ENCODE results near the gene NPDC1.

The NPDC1 gene

DNA sequence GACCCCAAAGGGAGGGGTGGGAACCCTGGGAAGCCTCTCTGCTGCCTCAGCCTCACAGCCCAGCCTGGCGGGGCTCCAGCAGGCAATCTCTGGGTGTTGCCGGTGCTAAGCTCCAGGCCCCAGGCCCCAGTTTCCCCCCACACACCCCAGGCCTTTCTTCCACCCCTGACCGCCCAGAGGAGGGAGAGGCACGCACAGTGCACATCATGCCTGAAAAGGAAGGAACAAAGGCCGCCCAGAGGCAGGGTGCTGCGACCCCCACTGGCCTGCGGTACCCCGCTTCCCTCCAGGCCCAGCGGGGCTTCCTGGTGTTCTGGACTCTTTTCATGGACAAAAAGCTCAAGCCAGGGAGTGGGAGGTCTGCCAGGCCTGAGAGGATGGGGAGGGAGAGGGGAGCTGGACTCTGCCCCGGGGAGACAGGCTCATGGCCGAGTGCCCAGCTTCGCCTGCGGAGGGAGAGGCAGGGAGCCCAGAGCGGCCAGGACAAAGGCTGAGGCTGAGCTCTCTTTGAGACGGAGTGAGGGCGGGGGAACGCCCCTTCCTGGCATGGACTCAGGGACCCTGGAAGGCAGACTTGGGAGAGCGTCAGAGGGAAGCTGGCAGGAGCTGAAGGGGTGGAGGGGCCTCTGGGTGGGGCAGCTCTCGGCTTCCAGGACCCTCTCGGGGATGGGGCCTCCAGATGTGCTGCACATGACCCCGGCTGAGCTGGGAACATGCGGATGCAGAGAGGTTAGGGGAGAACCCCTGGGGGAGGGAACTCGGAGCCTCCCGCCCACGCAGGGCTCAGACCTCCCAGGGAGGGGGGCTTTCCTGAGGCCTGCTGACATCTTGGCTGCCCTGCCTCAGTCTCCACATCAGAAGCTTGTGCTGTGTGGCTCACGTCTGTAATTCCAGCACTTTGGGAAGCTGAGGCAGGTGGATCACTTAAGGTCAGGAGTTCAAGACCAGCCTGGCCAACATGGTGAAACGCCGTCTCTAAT is 9.7 kb upstream of the NPDC1 start:
- peak; percentile 67 for DNase-seq (ENCODE audit: low spot score)

DNA sequence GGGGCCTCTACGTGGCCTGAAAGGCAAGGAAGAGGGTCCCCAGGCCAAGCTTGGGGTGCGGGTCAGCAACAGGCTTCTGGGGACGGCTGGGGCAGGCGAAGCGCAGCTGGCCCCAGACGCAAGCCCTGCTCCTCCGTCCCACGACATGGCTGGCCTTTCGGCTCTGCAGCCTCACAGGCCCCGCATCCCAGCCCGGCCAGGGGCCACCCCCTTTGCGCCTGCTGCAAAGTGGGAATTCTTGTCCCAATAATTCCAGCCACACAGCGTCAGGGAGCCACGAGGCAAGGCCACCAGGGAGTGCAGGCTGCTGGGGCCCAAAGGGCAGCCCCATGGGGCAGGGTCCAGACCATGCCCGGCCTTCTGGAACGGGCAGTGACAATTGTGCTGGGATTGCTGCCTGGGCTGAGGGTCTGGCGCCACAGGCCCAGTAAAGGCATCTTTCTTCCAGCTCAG is 9.0 kb upstream of the NPDC1 start:
- no peak for DNase-seq (ENCODE audit: low spot score)

DNA sequence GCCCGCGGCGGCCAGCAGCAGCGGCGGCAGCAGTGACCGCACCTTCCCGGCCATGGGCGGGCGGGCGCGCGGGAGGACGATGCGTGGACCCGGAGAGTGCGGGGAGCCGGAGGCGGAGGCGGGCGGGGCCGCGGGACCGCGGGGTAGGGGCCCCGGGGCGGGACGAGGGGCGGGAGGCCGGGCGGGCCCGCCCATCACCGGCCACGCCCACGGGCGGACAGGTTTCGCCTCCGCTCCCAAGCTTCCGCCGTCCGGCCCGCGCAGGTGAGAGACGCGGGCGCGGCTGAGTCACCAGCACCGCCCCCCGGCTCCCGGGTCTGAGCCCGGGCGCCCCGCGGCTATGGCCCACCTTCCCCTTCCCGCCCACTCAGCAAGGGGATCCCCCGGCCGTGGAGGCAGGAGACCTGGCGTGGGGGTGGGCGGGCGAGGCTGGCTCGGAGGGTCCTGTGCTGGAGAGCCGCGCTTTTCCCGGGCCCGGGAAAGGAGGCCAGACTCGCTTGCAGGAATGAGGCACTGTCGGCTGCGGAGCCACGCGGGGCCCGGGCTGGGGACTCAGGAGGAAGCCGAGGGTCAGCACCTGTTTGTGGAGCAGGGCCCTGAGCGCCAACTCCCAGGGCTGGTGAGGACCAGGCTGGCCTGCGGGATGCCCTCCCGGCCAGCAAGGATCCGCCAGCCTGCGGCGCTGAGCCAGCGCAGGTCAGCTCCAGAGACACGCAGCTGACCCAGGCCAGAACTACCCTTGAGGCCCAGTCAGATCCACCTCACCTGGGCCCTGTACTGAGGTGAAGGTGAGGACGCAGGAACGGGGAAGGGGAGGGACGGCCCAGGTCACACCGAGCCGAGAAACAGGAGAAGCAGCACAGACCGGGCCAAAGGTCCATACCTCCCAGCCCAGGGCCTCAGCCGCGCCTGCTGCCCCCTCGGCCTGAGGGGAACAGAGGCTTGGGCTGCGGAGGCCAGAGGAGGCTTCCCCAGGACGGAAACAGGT is 8.3 kb upstream of the NPDC1 start, which contains the start of gene ENTPD2:
Gene ENTPD2, minus strand, starts transcription at position 118 of the 988 bp plus-strand sequence. Its CDS starts 64 bp downstream, at position 54.
- no peak for DNase-seq (ENCODE audit: low spot score)

DNA sequence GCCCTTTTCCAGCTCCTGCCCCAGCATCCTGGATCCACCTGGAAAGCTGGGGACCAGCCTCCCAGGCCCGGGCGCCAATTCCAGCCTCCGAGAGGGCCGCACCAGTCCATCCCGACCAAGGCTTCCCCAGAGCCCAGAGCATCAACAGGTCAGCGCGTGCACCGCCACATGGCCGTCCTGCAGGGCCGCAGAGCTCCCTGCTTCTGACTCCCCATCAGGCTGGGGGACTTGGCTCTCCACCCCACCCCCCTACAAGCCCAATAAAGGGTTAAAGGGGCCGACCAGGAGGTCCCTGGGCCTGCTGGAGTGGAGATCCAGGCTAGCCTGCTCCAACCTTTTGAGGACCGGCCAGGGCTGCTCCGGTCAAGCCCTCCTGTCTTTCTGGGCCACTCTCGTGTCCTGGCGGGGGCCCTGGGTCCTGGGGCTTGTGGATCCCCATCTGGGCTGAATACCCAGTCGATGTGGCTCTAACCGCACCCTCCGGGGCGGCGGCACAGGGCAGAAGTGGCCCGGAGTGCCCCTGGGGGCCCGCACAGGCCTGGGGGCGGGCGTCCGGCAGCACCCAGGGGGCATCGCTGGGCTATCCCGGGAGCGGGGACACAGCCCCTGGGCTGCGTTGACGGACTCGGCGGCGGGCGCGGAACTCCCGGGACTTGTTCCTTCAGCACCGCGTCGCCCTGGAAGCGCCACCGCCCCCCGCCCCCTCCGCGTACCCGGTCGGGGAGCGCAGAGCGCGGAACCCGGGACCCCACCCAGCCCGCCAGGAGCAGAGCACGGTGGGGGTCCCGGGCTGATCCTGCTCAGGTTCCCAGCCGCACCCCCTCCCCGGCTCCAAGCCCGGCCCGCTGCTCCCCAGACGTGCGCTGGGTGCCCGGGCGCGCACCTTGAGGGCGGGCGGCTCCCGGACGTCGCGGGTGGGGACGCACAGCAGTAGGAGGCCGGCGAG is 7.3 kb upstream of the NPDC1 start:
- no peak for DNase-seq (ENCODE audit: low spot score)

DNA sequence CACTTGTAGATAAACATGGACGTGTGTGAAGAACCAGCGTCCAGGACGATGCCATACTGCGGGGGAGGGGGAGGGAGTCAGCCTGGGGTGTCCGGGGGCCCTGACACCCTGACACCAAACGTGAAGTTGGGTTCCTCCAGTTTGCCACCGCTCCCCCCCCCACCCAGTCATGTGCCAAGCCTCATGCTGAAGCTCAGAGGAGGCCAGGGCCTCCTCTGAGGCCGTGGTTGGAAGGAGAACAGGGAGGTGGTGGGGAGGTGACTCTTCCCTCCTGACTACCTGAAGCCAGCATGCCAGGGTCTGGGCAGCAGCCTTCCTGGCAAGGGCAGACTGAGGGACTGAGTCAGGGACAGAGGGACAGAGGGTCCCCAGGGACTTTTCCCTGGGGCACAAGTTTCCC is 6.3 kb upstream of the NPDC1 start:
- DNase-seq (ENCODE audit: low spot score) = no peak

DNA sequence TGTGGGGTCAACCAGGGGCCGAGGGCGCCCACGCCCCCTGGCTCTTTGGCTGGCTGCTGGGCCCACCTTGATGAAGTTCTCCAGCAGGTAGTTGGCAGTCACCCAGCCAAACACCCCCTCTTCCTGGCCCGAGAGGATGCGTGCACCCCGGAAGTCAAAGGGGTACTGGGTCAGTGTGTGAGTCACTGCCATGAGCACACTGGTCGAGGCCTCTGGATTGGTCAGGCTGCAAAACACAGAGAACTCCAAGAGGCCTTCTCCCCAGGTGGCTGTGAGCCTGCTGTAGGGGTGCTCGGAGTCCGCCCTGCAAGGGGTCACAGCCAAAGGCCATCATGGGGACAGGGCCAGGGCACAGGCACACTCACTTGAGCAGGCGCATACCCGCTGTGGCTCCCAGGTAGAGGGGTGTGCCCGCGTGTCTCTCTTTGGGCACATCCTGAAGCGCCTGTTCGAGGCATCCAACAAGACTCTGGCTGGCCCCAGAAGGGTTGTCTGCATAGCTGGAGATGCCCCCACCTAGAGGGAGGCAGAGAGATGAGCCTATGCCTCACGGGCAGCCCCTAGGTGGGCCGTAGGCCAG is 5.3 kb upstream of the NPDC1 start:
- no peak for DNase-seq (ENCODE audit: low spot score)

DNA sequence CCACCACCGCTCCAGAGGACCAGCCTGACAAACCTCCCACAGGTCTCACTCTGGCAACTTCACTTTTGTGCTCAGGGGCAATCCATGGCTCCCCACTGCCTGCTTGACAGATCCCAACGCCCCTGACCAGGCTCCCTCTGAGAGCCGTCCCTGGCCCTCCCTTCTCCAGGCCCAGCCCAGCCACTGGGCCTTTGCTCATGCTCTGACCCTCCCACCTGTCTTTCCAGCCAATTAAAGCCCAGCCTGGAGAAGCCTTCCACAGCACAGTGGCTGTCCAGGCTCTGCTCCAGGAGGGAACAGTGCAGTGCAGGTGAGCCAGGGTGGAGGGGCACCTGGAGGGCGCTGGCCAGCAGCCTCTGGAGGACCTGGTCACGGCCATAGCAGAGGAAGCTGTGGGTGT is 4.6 kb upstream of the NPDC1 start:
- no peak for DNase-seq (ENCODE audit: low spot score)

DNA sequence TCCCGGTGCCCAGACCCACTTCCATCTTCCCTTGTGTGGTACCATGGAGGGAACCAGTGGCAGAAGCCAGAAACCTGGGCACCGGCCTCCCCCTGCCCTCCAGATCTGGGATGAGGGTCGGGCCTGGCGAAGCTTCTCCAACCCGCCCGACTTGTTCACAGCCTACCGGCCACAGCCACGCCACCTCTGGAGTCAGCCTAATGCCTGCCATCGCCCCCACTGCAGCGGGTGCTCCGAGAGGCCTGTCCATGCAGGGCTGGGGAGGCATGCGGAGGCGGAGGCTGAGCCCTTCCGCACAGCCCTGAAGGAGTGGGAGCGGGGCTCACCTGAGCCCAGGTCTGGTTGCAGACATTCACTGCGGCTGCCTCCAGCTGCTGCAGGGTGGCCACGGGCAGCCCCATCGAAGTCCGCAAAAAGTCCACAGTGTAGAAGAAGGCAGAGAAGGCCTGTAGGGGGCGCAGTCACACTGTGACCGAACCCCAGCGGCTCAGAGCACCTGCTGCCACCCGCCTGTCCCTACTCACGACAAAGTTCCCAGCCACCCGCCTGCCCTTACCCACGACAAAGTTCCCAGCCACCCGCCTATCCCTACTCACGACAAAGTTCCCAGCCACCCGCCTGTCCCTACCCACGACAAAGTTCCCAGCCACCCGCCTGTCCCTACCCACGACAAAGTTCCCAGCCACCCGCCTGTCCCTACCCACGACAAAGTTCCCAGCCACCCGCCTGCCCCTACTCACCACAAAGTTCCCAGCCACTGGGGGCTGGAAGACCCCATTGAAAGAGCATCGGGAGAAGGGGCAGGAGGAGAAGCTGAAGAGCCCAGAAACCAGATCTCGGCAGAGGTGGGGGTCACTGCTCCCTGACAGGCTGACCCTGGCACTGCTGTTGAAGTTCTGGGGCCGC is 3.8 kb upstream of the NPDC1 start:
- DNase-seq (ENCODE audit: low spot score) = peak; percentile 55

DNA sequence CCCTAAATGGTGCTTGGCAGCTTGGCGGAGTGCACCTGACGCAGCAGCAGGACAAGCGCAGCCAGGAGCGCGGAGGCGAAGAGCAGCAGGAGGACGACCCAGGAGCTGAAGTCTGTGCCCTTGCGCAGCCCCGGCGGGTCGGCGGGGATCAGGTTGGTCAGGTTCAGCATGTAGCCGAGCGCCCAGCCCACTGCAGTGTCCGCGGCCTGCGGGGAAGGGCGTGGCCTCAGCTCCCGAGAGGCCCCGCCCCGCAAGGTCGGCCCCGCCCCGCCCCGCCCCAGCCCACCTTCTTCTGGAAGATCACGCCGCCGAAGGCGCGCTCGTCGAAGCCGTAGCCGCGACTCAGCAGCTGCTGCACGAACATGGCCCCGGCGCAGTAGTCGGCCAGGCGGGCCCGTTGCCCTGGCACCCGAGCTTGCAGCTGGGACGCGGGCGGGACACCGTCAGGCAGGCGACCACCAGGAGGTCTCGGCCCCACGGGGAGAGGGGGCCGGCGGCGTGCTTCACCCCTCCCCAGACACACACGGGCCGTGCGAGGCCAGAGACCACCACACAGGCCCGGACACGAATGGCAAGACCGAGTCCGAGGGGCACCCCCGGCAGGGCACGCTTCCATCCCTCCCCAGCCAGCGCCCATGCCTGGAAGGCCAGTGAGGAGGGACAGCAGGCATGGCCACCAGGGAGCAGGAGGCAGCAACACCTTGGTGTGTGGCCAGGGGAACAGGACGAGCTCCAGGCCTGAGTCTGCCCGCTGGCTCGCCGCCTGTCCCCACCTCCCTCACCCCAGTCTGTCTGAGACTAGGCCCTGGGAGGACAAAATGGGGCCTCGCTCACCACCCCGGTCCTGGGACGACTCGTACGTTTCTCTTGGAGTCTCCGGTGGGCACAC is 2.9 kb upstream of the NPDC1 start:
- DNase-seq (ENCODE audit: low spot score) = no peak

DNA sequence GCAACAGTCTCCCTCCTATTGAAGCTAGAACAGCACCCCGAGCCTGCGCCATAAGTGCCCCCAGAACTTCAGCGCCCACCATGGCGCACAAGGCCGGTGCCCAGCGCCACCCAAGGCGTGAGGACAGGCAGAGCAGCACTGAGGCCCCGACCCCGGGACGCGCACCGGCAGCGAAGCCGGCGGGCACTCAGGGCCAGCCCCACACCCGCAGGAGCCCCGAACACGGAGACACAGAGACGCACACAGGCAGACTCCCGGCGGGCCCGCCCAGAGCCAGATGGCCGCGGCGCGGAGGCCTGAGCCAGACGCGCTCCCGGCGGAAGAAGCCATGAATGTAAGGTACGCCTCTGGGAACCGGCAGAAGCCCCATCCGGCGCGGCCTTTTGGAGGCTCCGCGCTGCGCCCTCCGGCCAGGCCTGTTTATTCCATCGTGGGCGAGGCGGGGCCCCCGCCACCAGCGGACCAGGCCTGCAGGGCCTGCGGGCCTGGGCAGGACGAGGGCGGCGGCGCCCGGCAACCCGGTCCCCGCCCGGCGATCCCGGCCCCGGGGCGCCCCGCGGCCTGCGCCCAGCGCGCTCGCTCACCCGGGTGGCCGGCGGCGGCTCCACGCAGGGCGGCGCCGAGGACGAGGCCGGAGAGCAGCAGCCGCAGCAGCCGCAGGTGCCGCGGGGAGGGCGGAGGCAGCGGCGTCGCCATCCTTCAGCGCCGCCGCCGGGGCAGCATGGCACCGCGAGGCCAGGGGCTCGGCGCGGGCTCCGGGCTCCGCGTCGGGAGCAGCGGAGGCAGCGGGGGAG is 486 bp downstream of the NPDC1 start:
- peak; percentile 62 for DNase-seq (ENCODE audit: low spot score)

DNA sequence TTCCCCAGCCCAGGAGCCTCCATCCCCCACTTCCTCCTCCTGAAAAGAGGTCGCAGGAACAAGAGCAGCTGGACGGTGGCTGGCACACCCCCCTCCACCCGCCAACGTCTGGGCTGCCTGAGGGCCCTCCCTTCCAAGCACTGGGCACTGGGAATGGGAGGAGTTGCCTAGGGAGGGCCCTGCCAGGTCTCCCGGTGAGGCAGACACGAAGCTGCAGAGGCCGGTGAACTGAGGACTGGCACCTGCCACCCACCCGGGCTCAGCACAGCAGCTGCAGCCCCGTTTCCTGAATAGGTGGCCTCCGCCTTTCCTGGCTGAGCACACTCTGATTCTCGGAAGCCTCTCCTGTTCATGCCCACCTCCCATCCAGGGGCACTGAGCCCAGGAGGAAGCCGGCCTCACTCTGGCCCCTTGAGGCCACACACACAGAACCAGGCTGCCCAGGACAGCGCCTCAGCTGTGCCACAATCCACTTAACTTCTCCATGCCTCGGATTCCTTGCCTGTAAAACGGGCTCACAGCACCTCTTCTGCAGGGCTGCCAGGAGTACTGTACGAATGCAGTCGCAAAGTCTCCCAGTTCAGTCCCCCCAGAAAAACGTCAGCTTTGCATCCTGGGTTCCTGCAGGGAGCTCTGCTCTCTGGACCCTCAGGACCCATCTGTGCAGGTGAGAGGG is 1.3 kb downstream of the NPDC1 start:
- no peak for DNase-seq (ENCODE audit: low spot score)

DNA sequence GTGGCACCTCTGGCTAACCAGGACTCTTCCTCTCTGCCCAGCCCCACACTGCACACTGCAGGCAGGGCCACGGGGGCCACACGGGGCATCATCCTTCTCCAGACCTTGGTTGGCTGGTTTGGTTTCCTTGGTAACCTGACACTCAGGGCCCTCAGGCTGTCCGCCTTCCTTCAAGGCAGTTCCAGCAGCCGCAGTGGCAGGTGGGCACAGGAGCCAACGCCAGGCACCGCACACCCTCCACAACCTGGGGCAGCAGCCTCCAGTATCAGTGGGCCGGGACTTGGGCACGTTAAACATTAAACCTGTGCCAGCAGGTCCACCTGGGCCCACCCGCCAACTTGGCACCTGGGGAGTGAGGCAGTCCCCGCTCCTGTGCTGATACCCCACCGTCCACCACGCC is 1.9 kb downstream of the NPDC1 start:
- DNase-seq (ENCODE audit: low spot score) = no peak

DNA sequence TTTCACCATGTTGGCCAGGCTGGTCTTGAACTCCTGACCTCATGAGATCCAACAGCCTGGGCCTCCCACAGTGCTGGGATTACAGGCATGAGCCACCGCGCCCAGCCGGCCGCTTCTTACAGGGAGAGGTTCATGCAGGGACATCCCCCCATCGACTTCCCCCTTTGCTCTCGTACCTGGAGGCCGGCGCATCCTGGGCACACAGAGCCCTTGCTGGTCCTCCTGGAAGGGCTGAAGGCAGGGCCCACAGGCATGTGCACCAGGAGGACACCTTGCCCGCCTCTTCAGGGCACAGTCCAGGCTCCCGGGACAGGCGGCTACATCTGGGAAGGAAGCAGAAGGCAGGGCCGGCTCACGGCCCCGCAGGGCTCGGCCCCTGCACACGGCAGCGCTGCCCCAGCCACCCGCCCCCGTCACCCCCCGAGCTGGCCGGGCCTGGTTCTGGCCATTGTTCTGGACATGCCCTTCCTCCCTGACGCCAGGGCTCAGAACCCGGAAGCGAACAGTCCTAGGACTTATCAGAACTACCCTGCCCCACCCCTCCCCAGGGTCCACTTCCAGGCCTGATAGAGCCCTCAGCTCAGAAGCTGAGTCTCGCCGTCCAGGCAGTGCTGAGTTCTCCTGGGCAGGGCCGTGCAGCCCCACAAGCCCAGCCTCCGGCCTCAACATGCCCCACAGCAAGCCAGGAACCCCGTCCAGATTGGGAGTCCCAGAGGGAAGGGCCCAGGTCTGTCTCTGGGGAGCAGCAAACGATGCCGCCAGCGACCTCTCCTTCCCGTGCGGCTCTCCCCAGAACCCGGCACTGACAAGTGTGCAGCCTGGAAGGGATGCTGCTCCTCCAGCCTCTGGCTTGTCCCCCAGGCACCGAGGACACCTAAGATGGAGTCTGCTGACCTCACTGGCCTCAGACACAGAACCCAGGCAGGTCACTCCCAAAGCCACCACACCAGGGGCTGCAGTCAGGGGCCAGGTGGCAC is 2.9 kb downstream of the NPDC1 start:
- DNase-seq (ENCODE audit: low spot score) = no peak

DNA sequence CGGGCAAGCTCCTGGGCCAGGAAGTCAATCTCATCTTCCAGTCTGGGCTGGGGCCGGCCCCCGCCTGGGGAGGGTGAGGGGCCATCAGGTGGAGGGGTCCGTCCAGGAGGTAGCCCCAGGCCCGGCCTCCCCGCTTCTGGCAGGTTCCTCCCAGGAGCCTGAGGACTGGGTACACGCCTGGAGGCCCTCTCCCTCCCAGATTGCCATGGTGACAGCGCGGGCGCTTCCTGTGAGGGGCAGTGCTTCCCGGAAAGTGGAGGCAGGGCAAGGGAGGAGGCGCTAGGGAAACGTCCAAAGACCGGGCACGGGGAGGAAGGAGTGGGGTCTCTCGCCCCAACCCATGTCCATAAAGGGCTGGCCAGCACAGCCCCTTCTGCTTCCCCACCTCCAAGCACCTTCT is 4.9 kb downstream of the NPDC1 start:
- DNase-seq (ENCODE audit: low spot score) = no peak

DNA sequence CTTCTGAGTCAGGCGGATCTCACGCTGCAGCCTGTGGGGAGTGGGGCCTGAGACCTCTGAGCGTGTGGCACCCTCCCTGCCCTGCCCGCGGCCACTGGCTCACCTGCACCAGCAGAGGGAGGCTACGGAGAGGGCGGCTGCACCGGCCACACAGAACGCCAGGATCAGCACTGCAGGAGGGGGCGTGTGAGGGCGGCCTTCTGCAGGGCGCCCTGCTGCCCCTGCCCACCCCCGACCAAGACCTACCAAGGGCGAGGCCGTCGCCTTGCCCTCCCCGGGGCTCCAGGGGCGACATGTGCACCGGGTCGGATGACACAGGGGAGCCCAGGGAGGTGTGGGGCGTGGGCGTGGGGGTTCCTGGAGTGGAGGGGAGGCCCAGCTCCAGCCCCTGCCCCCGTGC is 5.4 kb downstream of the NPDC1 start:
- no peak for DNase-seq (ENCODE audit: low spot score)

Measured in AG08395 (cell line).